Motor neuron (in vitro differentiated cells): ENCODE results near the gene KLF14. TPM values are rescaled to one million over a fixed set of nuclear protein-coding genes. Genes with fewer than 3 reads are reported as not detected.

Experiments used
- ATAC-seq, 8 experiments: fragments of 200-7000 bp; cut with Tn5 transposase; replicated peaks in 6 of 8; 2 replicates each; pipeline ENCODE4 v1.8.0; 2021; ENCODE audit warnings: mild to moderate bottlenecking in 8 of 8, moderate library complexity in 8 of 8
- H3K27ac ChIP-seq, 2 donors: fragments of 250-450 bp; sonication (Bioruptor Pico); 2 replicates each; pipeline ENCODE4 v1.9.0; 2021; ENCODE audit warnings: antibody characterized with exemption in 2 of 2, mild to moderate bottlenecking in 2 of 2, moderate library complexity in 1 of 2
- H3K4me1 ChIP-seq, 2 donors: fragments of 250-450 bp; sonication (Bioruptor Pico); replicated peaks in 1 of 2; 2 replicates each; pipeline ENCODE4 v1.6.1; 2021; ENCODE audit warnings: antibody characterized with exemption in 2 of 2, mild to moderate bottlenecking in 2 of 2, moderate library complexity in 1 of 2
- H3K4me3 ChIP-seq, 5 donors: fragments of 250-450 bp; sonication (Bioruptor Pico); 2 replicates each; pipeline ENCODE4 v1.9.0; 2021; ENCODE audit warnings: antibody characterized with exemption in 5 of 5, mild to moderate bottlenecking in 5 of 5, moderate library complexity in 4 of 5
- WGBS, 10 experiments: fragments of 450-650 bp; shearing (Covaris generic); methylation state at CpG; one replicate each; pipeline ENCODE4 v1.0.0; 2022; 5-methylcytosine and 5-hydroxymethylcytosine counted together
- in situ Hi-C, 9 experiments: fragments of 400-800 bp; cut with MboI; loops; one replicate each; pipeline ENCODE4 v1.15.0; 2021; ENCODE audit warnings: low sequenced_read_pairs in 9 of 9, low pct_unique_long_range_greater_than_20kb in 2 of 9; ENCODE audit not compliant: unreplicated experiment in 9 of 9
- total RNA-seq, 8 experiments: library from RNA; unstranded; fragments of 300-600 nt; gene quantifications; 2 replicates each; pipeline versions ENCODE4 v1.2.3 to v1.2.4, GENCODE V29; 2022

KLF14 gene
- total RNA-seq, 8 experiments from 2014 or later = 0.11 to 0.38 (median 0.19) TPM; not detected in 2

DNA sequence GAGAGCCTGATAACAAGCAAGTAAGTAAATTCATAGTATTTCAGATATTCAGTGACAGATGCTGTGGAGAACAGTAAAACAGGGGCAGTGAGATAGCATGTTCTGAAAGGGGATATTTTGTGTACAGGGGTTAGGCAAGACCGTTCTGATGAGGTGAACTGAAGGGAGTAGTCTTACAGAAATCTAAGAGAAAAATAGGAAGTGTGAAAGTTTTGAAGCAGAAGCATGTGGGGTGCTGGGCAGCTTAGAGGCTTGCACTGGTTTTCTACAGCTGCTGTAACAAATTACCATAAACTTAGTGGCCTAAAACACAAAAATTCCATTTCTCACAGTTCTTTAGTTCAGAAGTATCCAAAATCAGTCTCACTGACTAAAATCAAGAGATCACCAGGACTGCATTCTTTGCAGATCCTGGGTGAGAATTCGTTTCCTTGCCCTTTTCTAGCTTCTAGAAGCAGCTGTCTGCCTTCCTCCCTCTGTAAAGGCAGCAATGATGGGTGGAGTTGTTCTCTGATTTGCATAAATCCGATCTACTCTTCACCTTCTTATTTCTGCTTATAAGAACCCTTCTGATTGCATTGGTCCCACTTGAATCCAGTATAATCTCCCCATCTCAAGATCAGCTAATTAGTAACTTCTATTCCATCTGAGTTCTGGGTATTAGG, 7.5 kb upstream of the KLF14 start:
- in situ Hi-C loops = no loop called here
- Histone ChIP-seq H3K4me3 (no peak overlapping the region), H3K27ac (no peak overlapping the region), H3K4me1 (no peaks in the 10 kb centered on the region)
- ATAC-seq = peak in 2 of 8 experiments; percentile 29 to 62
- 0 to 40% (median 24%) methylated on average over 1 to 3 of the region's 3 CpGs for WGBS, 10 experiments

DNA sequence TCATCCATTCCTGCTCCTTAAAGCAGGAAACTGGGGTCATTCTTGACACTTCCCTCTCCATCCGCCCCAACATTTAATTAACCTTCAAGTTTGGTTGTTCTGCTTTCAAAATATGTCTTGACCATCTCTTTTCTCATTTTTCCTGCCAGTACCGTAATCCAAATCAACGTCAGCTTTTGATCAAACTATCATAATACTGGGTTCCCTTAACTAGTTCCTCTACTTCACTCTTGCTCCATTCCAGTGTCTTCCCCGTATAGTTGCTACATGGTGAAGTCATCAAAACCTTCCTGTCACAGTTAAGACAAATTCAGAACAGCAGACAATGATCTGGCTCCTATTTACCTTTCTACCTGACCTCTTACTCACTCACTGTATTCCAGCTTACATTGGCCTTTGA, 6.6 kb upstream of the KLF14 start:
- Histone ChIP-seq H3K4me1 (no peaks in the 10 kb centered on the region), H3K4me3 (no peak overlapping the region), H3K27ac (no peak overlapping the region)
- ATAC-seq = no peak
- WGBS, 10 experiments = 65 to 89% (median 73%) methylated on average over 2 to 4 of the region's 4 CpGs
- in situ Hi-C loops = no loop called here

DNA sequence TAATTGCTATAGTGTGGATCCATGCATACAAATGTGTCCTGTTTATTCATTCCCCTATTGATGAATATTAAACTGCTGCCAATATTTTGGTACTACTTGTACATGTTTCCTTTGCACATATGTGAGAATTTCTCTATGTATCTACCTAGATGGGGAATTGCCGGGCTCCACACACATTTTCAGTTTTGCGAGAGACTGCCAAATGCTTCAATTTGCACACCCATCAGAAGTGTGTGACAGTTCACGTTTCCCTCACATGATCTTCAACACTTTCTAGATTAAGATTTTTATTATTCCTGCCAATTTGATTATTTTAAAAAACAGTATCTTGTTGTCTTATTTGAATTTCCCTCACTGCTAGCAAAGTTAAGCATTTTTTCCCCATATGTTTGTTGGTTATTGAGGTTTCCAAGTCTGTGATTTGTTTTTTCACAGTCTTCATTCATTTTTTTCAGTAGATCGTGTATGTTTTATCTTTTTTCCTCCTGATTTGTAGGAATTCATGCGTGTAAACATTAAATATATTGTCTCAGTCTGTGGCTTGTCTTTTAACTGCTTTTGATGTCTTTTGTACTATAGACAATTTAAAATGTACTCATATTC, 2.4 kb upstream of the KLF14 start:
- Histone ChIP-seq H3K4me1 (no peaks in the 10 kb centered on the region), H3K4me3 (no peak overlapping the region), H3K27ac (no peak overlapping the region)
- in situ Hi-C loops = no loop called here
- WGBS, 10 experiments = 44 to 75% (median 53%) methylated on average over 3 to 5 of the region's 5 CpGs
- ATAC-seq = no peak

DNA sequence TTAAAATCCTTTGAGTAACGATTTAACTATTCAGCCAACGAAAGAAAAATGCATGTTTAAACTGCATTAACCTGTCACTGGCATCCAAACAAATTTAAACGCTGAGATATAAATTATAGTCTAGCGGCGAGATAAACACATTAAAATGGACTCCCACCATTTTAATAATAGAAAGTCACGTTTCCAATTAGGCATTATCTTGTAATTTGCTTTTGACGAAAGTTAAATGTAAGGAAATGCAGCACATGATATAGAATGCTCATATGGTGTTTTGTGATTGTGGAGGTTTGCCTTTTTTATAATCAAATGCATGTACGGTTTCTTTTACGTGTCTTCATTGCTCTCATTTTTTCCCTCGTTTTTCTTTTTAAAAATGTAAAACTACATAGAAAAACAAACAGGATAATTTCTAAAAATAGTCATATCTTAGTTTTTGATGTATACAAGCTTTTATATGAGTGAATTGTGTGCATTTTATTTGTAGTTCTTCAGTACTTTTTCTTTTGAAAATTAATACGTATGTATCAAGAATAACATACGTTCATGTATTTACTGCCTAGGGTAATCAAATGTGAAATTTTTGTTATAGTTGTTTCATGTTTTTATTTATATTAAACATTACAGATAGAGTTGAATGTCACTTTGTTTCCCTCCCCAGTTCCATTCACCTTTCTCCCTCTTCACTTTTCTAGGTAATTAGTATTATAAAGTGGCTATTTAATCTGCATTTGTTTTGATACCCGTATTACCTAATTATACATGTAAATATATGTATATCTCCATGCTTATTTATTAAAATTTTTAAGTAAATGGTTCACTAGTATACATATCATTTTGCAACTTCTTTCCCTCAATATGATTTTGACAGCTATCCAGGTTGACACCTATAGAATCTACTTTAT, 1.1 kb upstream of the KLF14 start:
- H3K4me1 ChIP-seq = no peaks in the 10 kb centered on the region
- ATAC-seq = no peak
- WGBS, 10 experiments = 4 to 31% (median 9%) methylated on average over 4 to 13 of the region's 13 CpGs
- H3K27ac ChIP-seq = no peak overlapping the region
- in situ Hi-C loops = no loop called here
- H3K4me3 ChIP-seq = peak overlapping the region in 3 of 5 donors; percentile 49 to 54 (median 53)

DNA sequence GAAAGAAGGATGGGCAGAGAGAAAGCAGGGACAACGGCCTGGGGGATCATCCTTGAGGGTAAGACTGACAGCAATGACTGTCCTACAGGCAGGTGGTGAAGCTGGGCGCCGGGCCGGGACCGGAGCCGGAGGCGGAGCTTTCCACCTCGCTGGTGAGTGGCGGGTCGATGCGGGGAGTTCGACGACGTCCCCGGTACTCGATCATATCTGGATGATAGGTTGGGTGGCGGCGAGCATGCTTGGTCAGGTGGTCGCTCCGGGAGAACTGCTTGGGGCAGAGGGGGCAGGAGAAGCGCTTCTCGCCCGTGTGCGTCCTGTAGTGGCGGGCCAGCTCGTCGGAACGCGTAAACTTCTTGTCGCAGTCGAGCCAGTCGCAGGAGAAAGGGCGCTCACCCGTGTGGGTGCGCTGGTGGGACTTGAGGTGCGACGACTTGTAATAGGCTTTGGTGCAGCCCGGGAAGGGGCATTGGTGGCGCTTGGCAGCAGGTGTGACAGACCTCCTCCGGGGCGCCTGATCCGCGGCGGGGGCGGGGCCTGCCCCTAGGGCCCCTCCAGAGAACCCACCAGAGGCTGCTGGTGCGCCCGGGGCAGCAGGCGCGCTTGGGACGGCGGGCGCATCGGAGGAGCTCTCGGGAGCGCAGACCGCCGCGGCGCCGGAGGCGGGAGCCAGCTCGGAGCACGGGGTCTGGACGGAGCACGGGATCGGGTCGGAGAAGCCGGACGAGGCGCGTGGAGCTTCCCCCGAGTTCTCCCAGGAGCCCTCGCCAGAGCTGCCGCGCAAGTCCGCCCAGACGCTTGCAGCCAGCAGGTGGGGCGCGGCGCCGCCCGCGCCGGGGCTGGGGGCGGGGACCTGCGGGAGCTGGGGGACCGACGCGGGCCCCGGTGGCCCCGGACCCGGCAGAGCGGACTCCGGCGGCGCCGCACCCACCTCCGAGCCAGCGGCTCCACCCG, 752 bp downstream of the KLF14 start:
- peak in 7 of 8 experiments; percentile 47 to 81 (median 65) for ATAC-seq
- in situ Hi-C loops = no loop called here
- WGBS, 10 experiments = 22 to 51% (median 34%) methylated on average over 3 to 33 of the region's 100 CpGs; no CpG with 5 or more reads in 3 of the 10 experiments

DNA sequence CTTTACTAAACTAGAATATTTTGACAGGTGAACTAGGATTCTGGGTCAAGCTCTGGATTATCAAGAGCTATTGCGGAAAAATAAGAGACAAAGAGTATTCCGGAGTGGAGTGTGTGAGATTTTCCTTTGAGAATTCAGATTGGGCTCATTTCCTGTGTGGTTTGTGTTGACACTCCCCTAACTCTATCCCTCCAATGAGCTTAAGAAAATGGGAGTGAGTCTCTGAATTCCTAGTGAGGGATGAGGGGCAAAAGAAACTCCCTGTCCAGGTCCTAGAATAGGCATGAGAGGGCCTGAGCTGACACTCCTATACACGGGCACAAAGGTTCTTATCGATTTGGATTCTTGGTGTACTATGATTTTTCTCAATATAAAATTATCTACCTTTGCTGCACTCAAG, 10.2 kb downstream of the KLF14 start:
- H3K4me3 ChIP-seq = no peak overlapping the region
- H3K27ac ChIP-seq = no peak overlapping the region
- 54 to 100% (median 88%) methylated on average over 1 to 4 of the region's 4 CpGs for WGBS, 10 experiments
- no peak for ATAC-seq
- in situ Hi-C loops = loop anchor here in 2 of 9 experiments (25.0 kb wide), 2 partner anchors 486 to 511 kb away; partner anchors contain the start of genes SSMEM1 (in 1 of the 2) and TMEM209 (in 1 of the 2)
- peaks cover 0 to 7% of the 10 kb centered on the region in 2 donors for H3K4me1 ChIP-seq

More for the DNA sequence above, 752 bp downstream of the KLF14 start:
- Histone ChIP-seq H3K27ac (no peak overlapping the region), H3K4me1 (no peaks in the 10 kb centered on the region), H3K4me3 (peak overlapping the region; percentile 42 to 54 (median 50))

DNA sequence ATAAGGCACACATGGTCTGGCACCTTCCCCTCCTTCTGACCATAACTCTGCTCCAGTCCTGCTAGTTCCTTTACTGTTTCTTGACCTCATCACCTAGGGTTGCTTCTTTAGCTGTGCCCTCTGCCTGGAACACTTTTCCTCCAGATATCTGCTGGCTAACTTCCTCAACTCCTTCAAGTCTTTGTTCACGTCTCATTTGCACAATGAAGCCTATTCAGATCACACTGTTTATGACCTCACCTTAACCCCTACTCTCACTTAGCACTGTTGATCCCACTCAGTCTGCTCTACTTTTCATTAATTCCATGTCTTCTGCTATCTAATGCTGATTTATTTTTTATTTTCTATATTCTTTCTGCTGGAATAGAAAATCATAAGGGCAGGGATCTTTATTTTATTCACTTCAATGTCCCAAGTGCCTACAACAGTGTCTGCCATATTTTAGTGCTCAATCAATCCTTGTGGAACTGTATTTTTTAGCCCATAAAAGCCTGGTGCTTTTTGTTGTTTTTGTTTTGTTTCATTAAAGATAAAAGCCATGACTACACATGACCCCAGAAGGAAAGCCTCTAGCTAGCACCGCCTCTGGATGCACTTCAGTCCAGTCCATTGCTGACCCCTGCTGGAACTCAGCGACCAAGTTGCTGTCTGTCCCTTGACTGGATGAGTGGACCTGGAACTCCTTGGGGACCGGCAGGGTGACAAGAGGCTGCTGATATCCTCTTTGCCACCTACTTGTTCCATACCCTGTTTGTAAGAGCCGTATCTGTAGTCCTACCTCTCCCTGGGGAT, 12.3 kb downstream of the KLF14 start:
- in situ Hi-C loops = loop anchor here in 2 of 9 experiments (25.0 kb wide), 2 partner anchors 484 to 509 kb away; partner anchors contain the start of genes SSMEM1 (in 1 of the 2) and TMEM209 (in 1 of the 2)
- no peak overlapping the region for H3K27ac ChIP-seq
- 0 to 58% (median 41%) methylated on average over 1 to 5 of the region's 5 CpGs for WGBS, 10 experiments
- H3K4me1 ChIP-seq = peaks cover 0 to 7% of the 10 kb centered on the region in 2 donors
- ATAC-seq = peak; percentile 84 to 100 (median 96)
- H3K4me3 ChIP-seq = no peak overlapping the region

DNA sequence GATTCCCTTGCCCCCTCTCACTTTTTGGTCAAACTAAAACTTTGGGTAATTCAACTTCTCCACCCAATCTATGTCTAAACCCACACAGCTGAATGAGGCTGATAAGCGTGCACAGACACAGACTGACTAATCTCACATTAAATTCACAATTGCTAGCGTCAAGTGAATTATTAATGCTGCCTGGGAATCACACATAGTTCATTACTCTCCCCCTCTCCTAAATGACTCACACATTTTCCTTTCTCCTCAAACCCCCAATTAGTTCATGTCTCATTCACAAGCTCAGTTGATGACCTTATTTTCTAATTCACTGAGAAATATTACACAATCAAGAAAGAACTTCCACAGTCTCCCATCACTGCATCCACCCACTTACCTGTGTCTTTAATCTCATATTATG, 14.5 kb downstream of the KLF14 start:
- 25 to 100% (median 76%) methylated on average over 1 to 2 of the region's 2 CpGs; no CpG with 5 or more reads in 2 of the 10 experiments for WGBS, 10 experiments
- Histone ChIP-seq H3K27ac (no peak overlapping the region), H3K4me3 (no peak overlapping the region), H3K4me1 (peaks cover 0 to 7% of the 10 kb centered on the region in 2 donors)
- ATAC-seq = peak in 3 of 8 experiments; percentile 55 to 88 (median 81)
- in situ Hi-C loops = loop anchor here in 2 of 9 experiments (25.0 kb wide), 2 partner anchors 482 to 507 kb away; partner anchors contain the start of genes SSMEM1 (in 1 of the 2) and TMEM209 (in 1 of the 2)

DNA sequence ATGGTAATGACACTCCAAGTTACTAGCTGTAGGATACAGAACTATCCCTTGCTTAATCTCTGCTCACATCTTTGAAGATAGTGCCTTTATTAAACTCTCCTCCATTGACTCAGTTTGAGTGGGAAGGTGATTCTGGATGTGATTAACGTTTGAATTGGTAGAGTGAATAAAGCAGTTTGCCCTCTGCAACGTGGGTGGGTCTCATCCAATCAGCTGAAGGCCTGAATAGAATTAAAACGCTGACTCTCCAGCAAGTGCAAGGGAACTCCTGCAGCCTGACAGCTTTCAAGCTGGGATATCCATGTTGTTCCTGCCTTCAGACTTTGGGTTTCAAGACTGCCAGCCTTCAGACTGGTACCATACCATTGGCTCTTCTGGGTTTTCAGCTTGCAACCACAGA, 21.6 kb downstream of the KLF14 start:
- no peak for ATAC-seq
- Histone ChIP-seq H3K4me3 (no peak overlapping the region), H3K4me1 (no peaks in the 10 kb centered on the region), H3K27ac (no peak overlapping the region)
- 0 to 23% (median 6%) methylated on average over 1 to 3 of the region's 3 CpGs; no CpG with 5 or more reads in 1 of the 10 experiments for WGBS, 10 experiments
- in situ Hi-C loops = loop anchor here in 2 of 9 experiments (25.0 kb wide), 2 partner anchors 475 to 500 kb away; partner anchors contain the start of genes SSMEM1 (in 1 of the 2) and TMEM209 (in 1 of the 2)

DNA sequence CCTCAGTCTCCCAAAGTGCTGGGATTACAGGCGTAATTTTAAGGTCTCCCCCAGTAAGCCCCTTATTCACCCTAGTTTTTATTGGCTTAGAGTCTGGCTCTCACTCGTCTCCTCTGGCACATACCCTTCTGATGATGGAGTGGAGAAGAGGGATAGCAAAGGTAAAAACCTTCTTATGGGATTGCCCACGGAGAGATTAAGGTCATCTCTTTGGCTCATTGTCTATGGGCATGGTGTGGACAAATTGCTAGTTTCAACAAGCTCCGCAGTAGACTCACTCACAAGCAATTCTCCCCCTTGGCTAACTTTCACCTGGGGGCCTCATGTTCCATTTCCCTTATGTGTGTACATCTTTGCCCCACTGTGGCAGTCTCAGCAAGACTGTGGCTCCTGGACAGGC, 25.2 kb downstream of the KLF14 start:
- no peak for ATAC-seq
- in situ Hi-C loops = loop anchor here in 2 of 9 experiments (25.0 kb wide), 2 partner anchors 471 to 496 kb away; partner anchors contain the start of genes SSMEM1 (in 1 of the 2) and TMEM209 (in 1 of the 2)
- 29 to 100% (median 88%) methylated on average over 1 to 3 of the region's 4 CpGs; no CpG with 5 or more reads in 4 of the 10 experiments for WGBS, 10 experiments

DNA sequence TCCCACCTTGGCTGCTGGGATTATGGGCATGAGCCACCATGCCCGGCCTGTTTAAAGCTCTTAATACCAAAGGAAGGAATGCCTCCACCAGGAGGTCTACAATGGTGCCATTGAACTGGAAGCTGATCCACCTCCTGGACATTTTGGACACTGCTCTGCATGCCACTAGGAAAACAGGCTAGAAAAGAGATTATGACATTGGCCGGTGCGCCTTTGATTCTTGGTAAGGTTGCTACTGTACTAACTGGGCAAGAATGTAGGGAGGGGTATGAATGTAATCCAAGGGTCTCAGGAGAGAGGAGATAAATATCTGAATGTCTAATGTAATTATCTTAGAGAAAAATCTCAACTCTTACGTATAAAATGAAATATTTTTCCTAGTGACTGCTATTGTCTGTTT, 26.0 kb downstream of the KLF14 start:
- H3K4me3 ChIP-seq = no peak overlapping the region
- no peaks in the 10 kb centered on the region for H3K4me1 ChIP-seq
- H3K27ac ChIP-seq = no peak overlapping the region
- 79 to 100% (median 96%) methylated on average over 2 to 4 of the region's 4 CpGs; no CpG with 5 or more reads in 3 of the 10 experiments for WGBS, 10 experiments
- ATAC-seq = no peak
- in situ Hi-C loops = loop anchor here in 2 of 9 experiments (25.0 kb wide), 2 partner anchors 471 to 496 kb away; partner anchors contain the start of genes SSMEM1 (in 1 of the 2) and TMEM209 (in 1 of the 2)

More for the DNA sequence above, 25.2 kb downstream of the KLF14 start:
- H3K27ac ChIP-seq = no peak overlapping the region
- H3K4me1 ChIP-seq = no peaks in the 10 kb centered on the region
- no peak overlapping the region for H3K4me3 ChIP-seq
